Tibial nerve (tissue), 4 donors: ENCODE measurements around the gene STX8. TPM values are rescaled to one million over a fixed set of nuclear protein-coding genes. Genes with fewer than 3 reads are reported as not detected.
"Not testable (repeated sequence)": the region's sequence is repeated elsewhere in the genome, so short reads cannot be mapped to it uniquely, and the experiment has no call there.

Experiments used
- DNase-seq, 2 donors: peaks; one replicate each; pipeline ENCODE4 v3.0.0-alpha.2; 2019; ENCODE audit warnings: low spot score in 2 of 2
- H3K27ac ChIP-seq, 4 donors: fragments of 200-600 bp; sonication (generic) in 3 of 4; one replicate each; pipeline ENCODE4 v1.5.1; 2017 to 2019; ENCODE audit warnings: mild to moderate bottlenecking in 1 of 4
- H3K27me3 ChIP-seq, 2 donors: fragments of 200-600 bp; sonication (generic) in 1 of 2; one replicate each; pipeline versions ENCODE4 v1.5.1 to v1.6.0; 2017 to 2019
- H3K36me3 ChIP-seq, 3 donors: fragments of 200-600 bp; sonication (generic); one replicate each; pipeline ENCODE4 v1.5.1; 2018 to 2019
- H3K4me1 ChIP-seq, 4 donors: fragments of 200-600 bp; sonication (generic) in 3 of 4; one replicate each; pipeline ENCODE4 v1.5.1; 2017 to 2019
- H3K4me3 ChIP-seq, 4 donors: fragments of 200-600 bp; sonication (generic) in 3 of 4; one replicate each; pipeline ENCODE4 v1.5.1; 2017 to 2019; ENCODE audit warnings: mild to moderate bottlenecking in 1 of 4, moderate library complexity in 1 of 4
- H3K9me3 ChIP-seq, 4 donors: fragments of 200-600 bp; sonication (generic) in 3 of 4; one replicate each; pipeline ENCODE4 v1.5.1; 2017 to 2019
- CTCF ChIP-seq, 5 experiments: fragments of 200-600 bp in 3 of 5; fragments of 450-650 bp in 2 of 5; sonication (generic) in 3 of 5; IDR thresholded peaks; one replicate each; pipeline ENCODE4 v1.5.1; 2016 to 2019; ENCODE audit warnings: antibody characterized with exemption in 5 of 5, mild to moderate bottlenecking in 3 of 5, moderate library complexity in 2 of 5
- EP300 ChIP-seq, 2 donors: sonication (generic); formaldehyde crosslinking; IDR thresholded peaks; one replicate each; pipeline ENCODE4 v1.6.1; 2017; ENCODE audit warnings: antibody characterized with exemption in 2 of 2, mild to moderate bottlenecking in 1 of 2
- POLR2A ChIP-seq, 2 donors: fragments of 450-650 bp; IDR thresholded peaks; one replicate each; pipeline ENCODE4 v1.6.1; 2017; ENCODE audit warnings: antibody characterized with exemption in 2 of 2, mild to moderate bottlenecking in 2 of 2, moderate library complexity in 2 of 2
- WGBS, 2 donors: methylation state at CpG; one replicate each; pipeline ENCODE4 v1.1.5; 2018; 5-methylcytosine and 5-hydroxymethylcytosine counted together
- total RNA-seq, 4 donors: library from RNA; depleted of rRNA; stranded (reverse); fragments of >200 nt; gene quantifications; one replicate each; pipeline ENCODE4 v1.1.0, GENCODE V29; 2016

STX8 gene
- total RNA-seq, result 10 to 100 TPM; 57.7 to 97.2 (median 69.1) TPM

GRCh38 chr17:9575381-9576101, at the start of gene STX8:
STX8 (minus strand) TSS chr17:9575820; CDS start chr17:9575808, 12 bp downstream.
- Histone ChIP-seq H3K9me3 (no peaks in the 10 kb centered on the region), H3K27me3 (no peaks in the 10 kb centered on the region), H3K36me3 (no peaks in the 10 kb centered on the region), H3K27ac (peak within 1 kb of the TSS; percentile 26 to 78 (median 62)), H3K4me1 (peaks cover 0 to 33% (median 10%) of the 10 kb centered on the region in 4 donors), H3K4me3 (peak within 1 kb of the TSS; percentile 56 to 90 (median 73))
- DNase-seq, result peak; percentile 84 to 92
- 0 to 1% methylated on average over 31 to 36 of the region's 42 CpGs for WGBS, 2 donors
- TF ChIP-seq CTCF (IDR thresholded peaks at IDR 0.05) (no peak), POLR2A (IDR thresholded peaks at IDR 0.05) (peak in 1 of 2 donors; percentile 27), EP300 (IDR thresholded peaks at IDR 0.05) (peak in 1 of 2 donors; percentile 82)

- H3K27me3 ChIP-seq, result no peaks in the 10 kb centered on the region
- no peak overlapping the region for H3K4me3 ChIP-seq
- H3K4me1 ChIP-seq, result no peaks in the 10 kb centered on the region
- no peak overlapping the region for H3K27ac ChIP-seq
- TF ChIP-seq POLR2A (IDR thresholded peaks at IDR 0.05), result no peak
- TF ChIP-seq EP300 (IDR thresholded peaks at IDR 0.05), result no peak
- TF ChIP-seq CTCF (IDR thresholded peaks at IDR 0.05), result no peak
- no peak for DNase-seq
- H3K36me3 ChIP-seq, result no peaks in the 10 kb centered on the region
- H3K9me3 ChIP-seq, result peaks cover 0 to 39% (median 5%) of the 10 kb centered on the region in 4 donors
Observed at GRCh38 chr17:9622961-9623360, 47.3 kb upstream of the STX8 start.

GRCh38 chr17:9615486-9615885, 39.9 kb upstream of the STX8 start:
- Histone ChIP-seq H3K27ac (no peak overlapping the region), H3K4me1 (no peaks in the 10 kb centered on the region), H3K27me3 (no peaks in the 10 kb centered on the region), H3K36me3 (no peaks in the 10 kb centered on the region), H3K9me3 (peaks cover 0 to 11% (median 0%) of the 10 kb centered on the region in 4 donors), H3K4me3 (no peak overlapping the region)
- TF ChIP-seq POLR2A (IDR thresholded peaks at IDR 0.05), result no peak
- no peak for TF ChIP-seq EP300 (IDR thresholded peaks at IDR 0.05)
- TF ChIP-seq CTCF (IDR thresholded peaks at IDR 0.05), result no peak
- DNase-seq, result no peak
- WGBS, 2 donors, result 40 to 43% methylated on average over 2 of the region's 2 CpGs

- H3K4me1 ChIP-seq, result no peaks in the 10 kb centered on the region
- TF ChIP-seq EP300 (IDR thresholded peaks at IDR 0.05), result no peak
- TF ChIP-seq POLR2A (IDR thresholded peaks at IDR 0.05), result no peak
- TF ChIP-seq CTCF (IDR thresholded peaks at IDR 0.05), result no peak
- WGBS, 2 donors, result 77 to 78% methylated on average over 9 of the region's 9 CpGs
- H3K9me3 ChIP-seq, result peaks cover 0 to 11% (median 0%) of the 10 kb centered on the region in 4 donors
- H3K27ac ChIP-seq, result no peak overlapping the region
- H3K4me3 ChIP-seq, result no peak overlapping the region
- H3K27me3 ChIP-seq, result no peaks in the 10 kb centered on the region
- no peak for DNase-seq
- no peaks in the 10 kb centered on the region for H3K36me3 ChIP-seq
Observed at GRCh38 chr17:9612006-9612405, 36.4 kb upstream of the STX8 start.

- TF ChIP-seq POLR2A (IDR thresholded peaks at IDR 0.05) (no peak), EP300 (IDR thresholded peaks at IDR 0.05) (no peak), CTCF (IDR thresholded peaks at IDR 0.05) (no peak)
- Histone ChIP-seq H3K4me1 (no peaks in the 10 kb centered on the region), H3K36me3 (no peaks in the 10 kb centered on the region), H3K9me3 (peaks cover 0 to 11% (median 0%) of the 10 kb centered on the region in 4 donors), H3K27ac (no peak overlapping the region), H3K27me3 (no peaks in the 10 kb centered on the region), H3K4me3 (no peak overlapping the region)
- DNase-seq, result no peak
- WGBS, 2 donors, result 71 to 78% methylated on average over 2 of the region's 2 CpGs
Observed at GRCh38 chr17:9611557-9611956, 35.9 kb upstream of the STX8 start.

- H3K36me3 ChIP-seq, H3K9me3 ChIP-seq, H3K4me1 ChIP-seq, H3K27me3 ChIP-seq, H3K4me3 ChIP-seq, DNase-seq, H3K27ac ChIP-seq: not testable (repeated sequence)
- 71 to 78% methylated on average over 5 of the region's 5 CpGs for WGBS, 2 donors
Observed at GRCh38 chr17:9607058-9607457, 31.4 kb upstream of the STX8 start.
